GM12878 (cell line): Measurements from ENCODE around the gene SMC3. TPM values are rescaled to one million over a fixed set of nuclear protein-coding genes. Genes with fewer than 3 reads are reported as not detected.

Experiments
- ATAC-seq: fragments of 200-7000 bp; cut with Tn5 transposase; 3 replicates; pipeline ENCODE4 v1.9.1; 2020; ENCODE audit warnings: mild to moderate bottlenecking, moderate library complexity
- BruUV-seq: library from RNA; stranded (reverse); fragments of 400-500 nt; replicated peaks from 2 replicates; lab custom pipeline; 2021; lab: Mats Ljungman, UMichigan
- CTCF ChIA-PET: fragments of 300-600 bp; sonication (Branson Sonifier 250); formaldehyde crosslinking; extraction: SDS; loops from one replicate; lab custom pipeline; 2021; ENCODE audit warnings: inconsistent platforms; lab: Yijun Ruan, JAX
- POLR2A ChIA-PET: fragments of 350-600 bp; formaldehyde crosslinking; extraction: SDS; loops from one replicate; lab custom pipeline; 2021; ENCODE audit warnings: inconsistent platforms; lab: Charles Lee
- RAD21 ChIA-PET: fragments of 300-600 bp; sonication (Branson Sonifier 250); formaldehyde crosslinking; loops from one replicate; lab custom pipeline; 2023; ENCODE audit warnings: antibody characterized with exemption; ENCODE audit not compliant: unreplicated experiment; lab: Charles Lee
- SMC1A ChIA-PET: fragments of 300-600 bp; sonication (Branson Sonifier 250); formaldehyde crosslinking; loops from one replicate; lab custom pipeline; 2023; ENCODE audit not compliant: unreplicated experiment, uncharacterized antibody; lab: Charles Lee
- DNase-seq: peaks from one replicate; pipeline ENCODE4 v3.0.0-alpha.2; 2011; ENCODE audit warnings: low read depth, low spot score
- FAIRE-seq: peaks from 3 replicates; lab custom pipeline; 2011; peaks lifted over from hg19 to GRCh38; lab: Jason Lieb, UNC
- H2AFZ ChIP-seq: 2 replicates; pipeline ENCODE4 v1.6.0; 2011; ENCODE audit warnings: low read depth, low read length, control low read depth; ENCODE audit not compliant: control insufficient read depth
- H3K27ac ChIP-seq: 2 replicates; pipeline ENCODE4 v1.5.1; 2011; ENCODE audit warnings: control low read depth; ENCODE audit not compliant: control insufficient read depth, insufficient read depth
- H3K27me3 ChIP-seq, 2 experiments: replicated peaks in 1 of 2; 2 replicates each; pipeline versions ENCODE4 v1.6.0 to v1.6.1; 2011; ENCODE audit warnings: low read length in 1 of 2; ENCODE audit not compliant: control insufficient read depth in 2 of 2, insufficient read depth in 2 of 2
- H3K36me3 ChIP-seq, 2 experiments: 2 replicates each; pipeline ENCODE4 v1.5.1; 2011; ENCODE audit warnings: low read length in 1 of 2; ENCODE audit not compliant: control insufficient read depth in 2 of 2, insufficient read depth in 2 of 2
- H3K4me1 ChIP-seq: 2 replicates; pipeline ENCODE4 v1.6.1; 2011; ENCODE audit warnings: mild to moderate bottlenecking, low read length, moderate library complexity, mixed read lengths; ENCODE audit not compliant: control insufficient read depth, insufficient read depth
- H3K4me2 ChIP-seq: 2 replicates; pipeline ENCODE4 v1.6.0; 2011; ENCODE audit warnings: control low read depth; ENCODE audit not compliant: control insufficient read depth, insufficient read depth
- H3K4me3 ChIP-seq: fragments of 200-600 bp; sonication (generic); 2 replicates; pipeline ENCODE4 v1.5.1; 2016
- H3K79me2 ChIP-seq: 2 replicates; pipeline ENCODE4 v1.6.0; 2011; ENCODE audit warnings: low read length; ENCODE audit not compliant: control insufficient read depth, insufficient read depth
- H3K9ac ChIP-seq: 2 replicates; pipeline ENCODE4 v1.8.0; 2011; ENCODE audit warnings: low read length, control low read depth, mixed read lengths; ENCODE audit not compliant: control insufficient read depth, insufficient read depth
- H3K9me3 ChIP-seq: replicated peaks from 3 replicates; pipeline ENCODE4 v1.5.1; 2011; ENCODE audit warnings: mild to moderate bottlenecking, low read length; ENCODE audit not compliant: control insufficient read depth, insufficient read depth
- H4K20me1 ChIP-seq: 2 replicates; pipeline ENCODE4 v1.6.0; 2011; ENCODE audit not compliant: control insufficient read depth, insufficient read depth
- NBN ChIP-seq: fragments of 450-650 bp; IDR thresholded peaks from 2 replicates; pipeline ENCODE4 v1.6.1; 2016
- NFYB ChIP-seq: IDR thresholded peaks from 2 replicates; pipeline ENCODE4 v1.6.1; 2011; ENCODE audit warnings: low read depth, mild to moderate bottlenecking, low read length, improper control_type of control experiment, moderate library complexity; ENCODE audit not compliant: insufficient read depth
- POLR2AphosphoS5 ChIP-seq: IDR thresholded peaks from 2 replicates; pipeline ENCODE4 v1.6.1; 2011; ENCODE audit warnings: mild to moderate bottlenecking, low read length, inconsistent platforms
- RBBP5 ChIP-seq: fragments of 200-600 bp; sonication (generic); conservative IDR thresholded peaks from 2 replicates; pipeline ENCODE4 v1.6.1; 2016
- RELA ChIP-seq: fragments of 450-650 bp; IDR thresholded peaks from 2 replicates; pipeline ENCODE4 v1.8.0; 2014; ENCODE audit warnings: borderline replicate concordance; ENCODE audit not compliant: partially characterized antibody
- WGBS: methylation state at CpG from one replicate; pipeline ENCODE4 v1.1.6; 2016; ENCODE audit warnings: low lambda C conversion rate; ENCODE audit not compliant: insufficient replicate concordance, insufficient coverage; ENCODE audit errors: missing lambda C conversion rate; 5-methylcytosine and 5-hydroxymethylcytosine counted together
- in situ Hi-C: fragments of 300-500 bp; cut with MboI; formaldehyde crosslinking; loops from 9 replicates; pipeline ENCODE4 v1.14.3; 2018; ENCODE audit warnings: mixed read lengths
- intact Hi-C: fragments of 100-400 bp; cut with micrococcal nuclease; formaldehyde crosslinking; loops from one replicate; pipeline ENCODE4 v1.14.2; 2022; ENCODE audit not compliant: unreplicated experiment
- polyA plus RNA-seq, 11 experiments: library from polyadenylated mRNA; depleted of rRNA in 4 of 11; unstranded in 6 of 11; stranded (reverse) in 5 of 11; fragments of >200 nt; fragmentation: Nextera tagmentation in 4 of 11; fragmentation: Illumina TruSeq in 1 of 11; extraction: Ambion mirVana in 4 of 11; extraction: Trizol in 1 of 11; gene quantifications; 1 replicate in 1 of 11; 2 replicates in 10 of 11; pipeline versions ENCODE4 v1.2.1 to v1.2.3, GENCODE V29; 2011 to 2016; ENCODE audit warnings: inconsistent platforms in 2 of 11, missing spikeins in 2 of 11, low read depth in 1 of 11
- total RNA-seq, 4 experiments: library from RNA; depleted of rRNA in 3 of 4; stranded (reverse); fragments of >200 nt in 3 of 4; fragmentation: Illumina TruSeq in 1 of 4; extraction: Trizol in 1 of 4; gene quantifications; 2 replicates each; pipeline versions ENCODE4 v1.2.1 to v1.2.3, GENCODE V29; 2013 to 2021
- TF ChIP-seq, protein P1 (sequence below): IDR thresholded peaks from 2 replicates; pipeline ENCODE4 v1.6.1; 2012; ENCODE audit warnings: low read depth, low read length, improper control_type of control experiment
- TF ChIP-seq, protein P2 (sequence below): IDR thresholded peaks from 2 replicates; pipeline ENCODE4 v1.6.1; 2012; ENCODE audit warnings: mild to moderate bottlenecking, low read depth, low read length
- TF ChIP-seq, protein P3 (sequence below): fragments of 450-650 bp; IDR thresholded peaks from 2 replicates; pipeline ENCODE4 v1.6.1; 2018; ENCODE audit warnings: borderline replicate concordance, mild to moderate bottlenecking; ENCODE audit not compliant: partially characterized antibody

SMC3 gene
- total and polyA plus RNA-seq, 10 of the 15 experiments (the other 5 are each of a cell fraction or from before 2014, with no cell fraction given), result 30.4 to 123 (median 48.3) TPM

DNA sequence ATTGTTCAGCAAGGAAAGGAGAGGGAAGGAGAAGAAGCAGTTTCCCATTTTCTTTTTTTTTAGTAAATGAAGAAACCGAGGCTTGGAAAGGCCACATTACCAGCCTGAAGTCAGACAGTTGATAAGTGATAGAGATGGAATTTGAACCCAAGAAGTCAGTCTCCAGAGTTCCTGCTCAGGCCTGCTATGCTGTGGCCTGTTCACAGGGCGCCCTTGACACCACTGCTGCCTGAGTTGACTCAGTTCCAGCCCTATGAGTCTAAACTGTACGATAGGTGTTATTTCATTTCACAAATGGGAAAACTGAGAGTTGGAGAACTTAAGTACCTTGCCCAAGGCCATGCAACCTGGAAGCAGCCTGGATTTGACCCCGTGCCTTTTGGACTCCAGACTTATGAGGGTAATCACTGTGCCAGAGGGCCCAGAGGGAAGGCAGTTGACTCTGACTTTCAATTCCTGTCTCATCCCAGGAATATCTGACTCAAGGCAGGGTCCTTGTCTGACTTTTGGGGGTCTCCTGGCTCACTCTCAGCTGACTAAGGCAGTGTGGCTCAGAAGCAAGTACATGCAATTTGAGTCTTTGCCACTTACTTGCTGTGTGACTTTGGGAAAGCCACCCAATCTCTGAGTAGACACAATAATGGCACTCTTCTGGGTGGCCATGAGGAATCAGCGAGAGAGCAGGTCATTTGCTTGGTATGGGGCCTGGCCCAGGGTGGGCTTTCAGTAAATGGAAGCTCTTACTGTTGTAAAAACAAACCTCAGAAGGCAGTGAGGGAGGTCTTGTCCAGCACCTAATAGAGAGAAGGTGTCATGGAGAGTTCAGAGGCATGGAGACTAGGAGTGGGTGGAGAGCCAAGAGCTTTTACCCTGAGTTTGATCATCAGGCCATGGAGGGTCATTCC is 58.7 kb downstream of the SMC3 start:
- 21% methylated on average over 5 of the region's 5 CpGs for WGBS
- no peak overlapping the region for H3K4me2 ChIP-seq
- H3K4me1 ChIP-seq, result no peaks in the 10 kb centered on the region
- H3K27me3 ChIP-seq, result no peaks in the 10 kb centered on the region
- POLR2A ChIA-PET, result no interaction called here
- ATAC-seq, result no peak
- CTCF ChIA-PET, result interaction anchor here (1.0 kb wide), 1 partner anchor 46 kb away, joined by 4 read pairs; no protein-coding TSS in a partner anchor
- no peak overlapping the region for H3K27ac ChIP-seq
- TF ChIP-seq, protein P1, sequence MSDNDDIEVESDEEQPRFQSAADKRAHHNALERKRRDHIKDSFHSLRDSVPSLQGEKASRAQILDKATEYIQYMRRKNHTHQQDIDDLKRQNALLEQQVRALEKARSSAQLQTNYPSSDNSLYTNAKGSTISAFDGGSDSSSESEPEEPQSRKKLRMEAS, result no peak
- TF ChIP-seq NBN, result no peak
- TF ChIP-seq, protein P2, sequence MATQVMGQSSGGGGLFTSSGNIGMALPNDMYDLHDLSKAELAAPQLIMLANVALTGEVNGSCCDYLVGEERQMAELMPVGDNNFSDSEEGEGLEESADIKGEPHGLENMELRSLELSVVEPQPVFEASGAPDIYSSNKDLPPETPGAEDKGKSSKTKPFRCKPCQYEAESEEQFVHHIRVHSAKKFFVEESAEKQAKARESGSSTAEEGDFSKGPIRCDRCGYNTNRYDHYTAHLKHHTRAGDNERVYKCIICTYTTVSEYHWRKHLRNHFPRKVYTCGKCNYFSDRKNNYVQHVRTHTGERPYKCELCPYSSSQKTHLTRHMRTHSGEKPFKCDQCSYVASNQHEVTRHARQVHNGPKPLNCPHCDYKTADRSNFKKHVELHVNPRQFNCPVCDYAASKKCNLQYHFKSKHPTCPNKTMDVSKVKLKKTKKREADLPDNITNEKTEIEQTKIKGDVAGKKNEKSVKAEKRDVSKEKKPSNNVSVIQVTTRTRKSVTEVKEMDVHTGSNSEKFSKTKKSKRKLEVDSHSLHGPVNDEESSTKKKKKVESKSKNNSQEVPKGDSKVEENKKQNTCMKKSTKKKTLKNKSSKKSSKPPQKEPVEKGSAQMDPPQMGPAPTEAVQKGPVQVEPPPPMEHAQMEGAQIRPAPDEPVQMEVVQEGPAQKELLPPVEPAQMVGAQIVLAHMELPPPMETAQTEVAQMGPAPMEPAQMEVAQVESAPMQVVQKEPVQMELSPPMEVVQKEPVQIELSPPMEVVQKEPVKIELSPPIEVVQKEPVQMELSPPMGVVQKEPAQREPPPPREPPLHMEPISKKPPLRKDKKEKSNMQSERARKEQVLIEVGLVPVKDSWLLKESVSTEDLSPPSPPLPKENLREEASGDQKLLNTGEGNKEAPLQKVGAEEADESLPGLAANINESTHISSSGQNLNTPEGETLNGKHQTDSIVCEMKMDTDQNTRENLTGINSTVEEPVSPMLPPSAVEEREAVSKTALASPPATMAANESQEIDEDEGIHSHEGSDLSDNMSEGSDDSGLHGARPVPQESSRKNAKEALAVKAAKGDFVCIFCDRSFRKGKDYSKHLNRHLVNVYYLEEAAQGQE, result no peak
- TF ChIP-seq, protein P3, sequence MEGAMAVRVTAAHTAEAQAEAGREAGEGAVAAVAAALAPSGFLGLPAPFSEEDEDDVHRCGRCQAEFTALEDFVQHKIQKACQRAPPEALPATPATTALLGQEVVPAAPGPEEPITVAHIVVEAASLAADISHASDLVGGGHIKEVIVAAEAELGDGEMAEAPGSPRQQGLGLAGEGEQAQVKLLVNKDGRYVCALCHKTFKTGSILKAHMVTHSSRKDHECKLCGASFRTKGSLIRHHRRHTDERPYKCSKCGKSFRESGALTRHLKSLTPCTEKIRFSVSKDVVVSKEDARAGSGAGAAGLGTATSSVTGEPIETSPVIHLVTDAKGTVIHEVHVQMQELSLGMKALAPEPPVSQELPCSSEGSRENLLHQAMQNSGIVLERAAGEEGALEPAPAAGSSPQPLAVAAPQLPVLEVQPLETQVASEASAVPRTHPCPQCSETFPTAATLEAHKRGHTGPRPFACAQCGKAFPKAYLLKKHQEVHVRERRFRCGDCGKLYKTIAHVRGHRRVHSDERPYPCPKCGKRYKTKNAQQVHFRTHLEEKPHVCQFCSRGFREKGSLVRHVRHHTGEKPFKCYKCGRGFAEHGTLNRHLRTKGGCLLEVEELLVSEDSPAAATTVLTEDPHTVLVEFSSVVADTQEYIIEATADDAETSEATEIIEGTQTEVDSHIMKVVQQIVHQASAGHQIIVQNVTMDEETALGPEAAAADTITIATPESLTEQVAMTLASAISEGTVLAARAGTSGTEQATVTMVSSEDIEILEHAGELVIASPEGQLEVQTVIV, result no peak
- TF ChIP-seq NFYB, result no peak
- TF ChIP-seq POLR2AphosphoS5, result no peak
- no peak for TF ChIP-seq RBBP5
- no peak for TF ChIP-seq RELA
- TF ChIP-seq, all 136 proteins: peak for 0
- Histone ChIP-seq H4K20me1 (no peaks in the 10 kb centered on the region), H3K9ac (no peak overlapping the region), H2AFZ (no peak overlapping the region), H3K4me3 (no peak overlapping the region), H3K36me3 (no peaks in the 10 kb centered on the region), H3K79me2 (no peaks in the 10 kb centered on the region), H3K9me3 (no peaks in the 10 kb centered on the region; the same call in 2 of the 3 replicates)
- intact Hi-C loops, result no loop called here
- BruUV-seq, result no TSS peak
- in situ Hi-C loops, result no loop called here
- DNase-seq, result no peak
- SMC1A ChIA-PET, result interaction anchor here (1.0 to 1.1 kb wide), 2 partner anchors 7 to 18 kb away, joined by 3 read pairs; partner anchors contain the start of gene RBM20
- FAIRE-seq, result no peak
- RAD21 ChIA-PET, result interaction anchor here (0.6 to 1.6 kb wide), 2 partner anchors 12 to 15 kb away, joined by 3 to 4 read pairs; no protein-coding TSS in a partner anchor
